Central memory CD4-positive, alpha-beta T cell (primary cell): Measurements from ENCODE around the gene SYTL3.
"Not testable (repeated sequence)": the region's sequence is repeated elsewhere in the genome, so short reads cannot be mapped to it uniquely, and the experiment has no call there.

Experiments used
- DNase-seq: peaks from one replicate; pipeline ENCODE4 v3.0.0; 2022
- total RNA-seq, 3 experiments: gene quantifications; one replicate each; lab custom pipeline; 2026; lab: John Stamatoyannopoulos, UW

Gene SYTL3
- total RNA-seq = 9.0 to 56.2 (median 29.1) reads per million in 3 experiments

- peak; percentile 92 for DNase-seq
Measured at GRCh38 chr6:158649289-158650143, at the start of gene SYTL3. Gene SYTL3 (plus strand): TSS chr6:158650054. CDS start chr6:158663269, 13,215 bp downstream.

- DNase-seq = no peak
Measured at GRCh38 chr6:158603261-158604047, 46.4 kb upstream of the SYTL3 start.

- DNase-seq = no peak
Measured at GRCh38 chr6:158604048-158604406, 45.8 kb upstream of the SYTL3 start.

- DNase-seq = peak; percentile 35
Measured at GRCh38 chr6:158605266-158605878, 44.5 kb upstream of the SYTL3 start.

GRCh38 chr6:158606011-158606410 lies 43.8 kb upstream of the SYTL3 start:
- DNase-seq = not testable (repeated sequence)

- no peak for DNase-seq
Measured at GRCh38 chr6:158606935-158607334, 42.9 kb upstream of the SYTL3 start.

- DNase-seq = no peak
Measured at GRCh38 chr6:158607411-158608170, 42.3 kb upstream of the SYTL3 start.

GRCh38 chr6:158608221-158608620 lies 41.6 kb upstream of the SYTL3 start:
- DNase-seq = no peak

- DNase-seq = no peak
Measured at GRCh38 chr6:158609455-158610155, 40.2 kb upstream of the SYTL3 start.

- DNase-seq = no peak
Measured at GRCh38 chr6:158610319-158610968, 39.4 kb upstream of the SYTL3 start.

GRCh38 chr6:158611039-158611438 lies 38.8 kb upstream of the SYTL3 start:
- DNase-seq = no peak

GRCh38 chr6:158611541-158612370 lies 38.1 kb upstream of the SYTL3 start:
- DNase-seq = no peak

- not testable (repeated sequence) for DNase-seq
Measured at GRCh38 chr6:158614606-158615005, 35.2 kb upstream of the SYTL3 start.

GRCh38 chr6:158618289-158618688 lies 31.6 kb upstream of the SYTL3 start:
- DNase-seq = not testable (repeated sequence)

- no peak for DNase-seq
Measured at GRCh38 chr6:158619922-158620801, 29.7 kb upstream of the SYTL3 start.

- DNase-seq = no peak
Measured at GRCh38 chr6:158620963-158621693, 28.7 kb upstream of the SYTL3 start.

- DNase-seq = no peak
Measured at GRCh38 chr6:158621694-158622544, 27.9 kb upstream of the SYTL3 start.
